LoVo (cell line): ENCODE data around the gene DENND1A.
"Not testable (repeated sequence)": the region's sequence is repeated elsewhere in the genome, so short reads cannot be mapped to it uniquely, and the experiment has no call there.

Experiments used
- DNase-seq: peaks from one replicate; pipeline ENCODE4 v3.0.0-alpha.2; 2016; ENCODE audit warnings: low spot score

DENND1A gene

DNA sequence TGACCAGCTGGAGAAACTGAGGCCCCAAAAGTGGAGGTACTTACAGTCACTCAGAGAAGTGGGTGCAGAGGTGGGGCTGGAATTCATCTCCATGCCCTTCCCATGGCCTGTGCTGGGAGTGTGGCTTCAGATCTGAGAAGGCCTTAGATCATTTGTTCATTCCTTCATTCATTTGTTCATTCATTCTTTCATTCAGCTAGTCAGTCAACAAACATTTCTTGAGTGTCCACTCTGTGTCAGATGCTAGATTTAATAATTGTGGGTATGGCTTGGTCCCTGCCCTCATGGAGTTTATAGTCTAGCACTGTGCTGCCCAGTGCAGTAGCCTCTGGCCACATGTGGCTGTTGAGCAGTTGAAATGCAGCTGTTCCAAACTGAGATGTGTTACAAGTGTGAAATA lies 593.0 kb downstream of the DENND1A start:
- no peak for DNase-seq

DNA sequence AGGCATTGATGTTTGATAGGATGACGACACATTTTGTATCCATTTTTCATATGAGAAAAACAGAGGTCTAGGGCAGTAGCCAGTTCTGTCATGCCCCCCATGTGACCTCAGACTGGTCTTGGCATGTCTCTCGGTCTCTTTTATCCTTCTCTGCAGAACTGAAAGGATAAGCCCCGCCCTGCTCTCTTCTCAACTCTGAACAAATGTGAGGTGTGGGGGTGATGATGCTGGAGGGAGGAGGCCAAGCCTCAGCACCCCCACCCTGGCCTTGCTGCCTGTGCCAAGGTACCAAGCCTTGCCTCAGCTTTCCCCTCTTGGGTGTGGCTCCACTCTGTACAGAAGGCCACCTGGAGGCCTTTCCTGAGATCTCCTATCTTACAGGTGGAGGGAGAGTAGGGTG lies 593.5 kb downstream of the DENND1A start:
- DNase-seq, result no peak

DNA sequence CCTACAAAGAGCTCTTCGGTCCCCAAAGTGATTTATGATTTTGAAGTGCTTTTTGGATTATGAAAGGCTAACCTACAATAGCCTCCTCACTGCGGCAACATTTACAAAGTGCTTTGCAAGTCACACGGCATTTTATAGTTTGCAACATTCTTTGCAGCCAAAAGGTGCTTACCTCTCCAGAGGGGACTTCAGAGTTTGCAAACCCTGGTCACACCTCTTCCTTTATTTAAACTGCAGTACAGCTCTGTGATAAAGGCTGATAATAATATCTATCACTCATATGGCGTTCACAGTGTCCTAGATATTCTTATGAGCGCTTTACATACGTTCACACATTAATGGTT lies 594.0 kb downstream of the DENND1A start:
- DNase-seq, result no peak

DNA sequence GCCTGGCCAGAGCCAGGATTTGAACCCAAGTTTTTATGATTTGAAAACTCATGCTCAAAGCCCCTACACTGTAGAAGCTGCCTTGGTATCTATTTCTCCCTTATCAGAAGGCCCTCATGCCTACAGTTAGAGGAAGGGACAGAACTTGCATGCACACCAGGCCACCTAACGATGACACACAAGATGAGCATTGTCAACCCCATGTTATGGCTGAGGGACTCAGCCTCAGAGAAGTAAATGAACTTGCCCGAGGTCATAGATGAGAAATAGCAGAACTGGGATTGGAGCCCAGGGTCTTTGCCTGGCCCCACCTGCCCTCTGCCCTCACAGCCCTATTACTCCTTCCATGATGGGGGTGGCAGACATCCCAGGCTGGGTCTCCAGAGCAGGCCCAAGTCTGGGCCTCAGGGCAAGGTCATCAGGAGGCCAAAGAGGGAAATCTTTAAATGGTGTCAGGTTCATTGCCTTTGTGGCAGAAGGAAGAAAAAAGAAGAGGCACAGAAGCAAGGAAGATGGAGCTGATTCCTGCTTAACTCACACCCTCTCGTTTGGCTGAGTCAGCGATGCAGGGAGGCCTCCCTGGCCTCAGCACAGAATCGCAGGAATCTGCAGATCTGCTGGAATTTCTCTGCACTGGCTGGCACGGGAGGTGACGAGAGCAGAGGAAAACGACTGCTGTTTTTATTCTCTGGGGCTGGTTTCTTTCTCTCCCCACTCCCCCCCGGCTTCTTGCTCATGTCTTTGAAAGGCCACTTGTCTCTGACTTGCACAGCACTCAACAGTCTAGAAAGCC lies 594.5 kb downstream of the DENND1A start:
- no peak for DNase-seq

DNA sequence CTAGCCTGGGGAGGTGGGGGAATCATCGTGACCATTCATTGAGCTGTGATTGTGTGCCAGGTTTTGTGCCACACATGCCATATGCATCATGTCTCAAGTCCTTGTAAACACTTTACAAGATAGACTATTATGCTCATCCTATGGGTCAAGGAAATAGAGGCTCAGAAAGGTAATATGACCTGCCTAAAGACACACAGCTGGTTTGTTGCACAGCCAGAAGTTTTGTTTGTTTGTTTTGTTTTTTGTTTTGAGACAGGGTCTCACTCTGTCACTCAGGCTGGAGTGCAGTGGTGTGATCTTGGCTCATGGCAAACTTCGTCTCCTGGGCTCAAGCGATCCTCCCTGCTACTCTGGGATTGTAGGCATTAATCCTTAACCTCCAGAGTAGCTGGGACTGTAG lies 595.3 kb downstream of the DENND1A start:
- DNase-seq, result no peak

DNA sequence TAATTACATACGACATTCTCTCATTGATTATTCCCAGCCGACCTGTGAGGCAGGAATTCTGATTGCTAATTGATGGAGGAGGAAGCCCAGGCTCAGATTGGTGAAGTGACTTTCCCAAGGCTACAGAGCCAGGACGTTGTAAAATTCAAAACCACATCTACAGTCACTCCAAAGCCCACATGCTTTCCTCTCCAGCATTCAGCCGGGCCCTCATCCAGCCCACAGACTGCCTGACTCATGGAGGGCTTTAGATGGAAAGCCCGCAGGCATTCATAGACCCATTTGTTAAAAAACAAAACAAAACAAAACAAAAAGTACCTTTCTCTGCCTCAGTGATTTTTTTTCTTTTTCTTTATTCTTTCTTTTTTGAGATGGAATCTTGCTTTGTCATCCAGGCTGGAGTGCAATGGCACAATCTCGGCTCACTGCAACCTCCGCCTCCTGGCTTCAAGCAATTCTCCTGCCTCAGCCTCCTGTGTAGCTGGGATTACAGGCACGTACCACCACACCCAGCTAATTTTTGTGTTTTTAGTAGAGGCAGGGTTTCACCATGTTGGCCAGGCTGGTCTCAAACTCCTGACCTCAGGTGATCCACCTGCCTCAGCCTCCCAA lies 596.8 kb downstream of the DENND1A start:
- not testable (repeated sequence) for DNase-seq

DNA sequence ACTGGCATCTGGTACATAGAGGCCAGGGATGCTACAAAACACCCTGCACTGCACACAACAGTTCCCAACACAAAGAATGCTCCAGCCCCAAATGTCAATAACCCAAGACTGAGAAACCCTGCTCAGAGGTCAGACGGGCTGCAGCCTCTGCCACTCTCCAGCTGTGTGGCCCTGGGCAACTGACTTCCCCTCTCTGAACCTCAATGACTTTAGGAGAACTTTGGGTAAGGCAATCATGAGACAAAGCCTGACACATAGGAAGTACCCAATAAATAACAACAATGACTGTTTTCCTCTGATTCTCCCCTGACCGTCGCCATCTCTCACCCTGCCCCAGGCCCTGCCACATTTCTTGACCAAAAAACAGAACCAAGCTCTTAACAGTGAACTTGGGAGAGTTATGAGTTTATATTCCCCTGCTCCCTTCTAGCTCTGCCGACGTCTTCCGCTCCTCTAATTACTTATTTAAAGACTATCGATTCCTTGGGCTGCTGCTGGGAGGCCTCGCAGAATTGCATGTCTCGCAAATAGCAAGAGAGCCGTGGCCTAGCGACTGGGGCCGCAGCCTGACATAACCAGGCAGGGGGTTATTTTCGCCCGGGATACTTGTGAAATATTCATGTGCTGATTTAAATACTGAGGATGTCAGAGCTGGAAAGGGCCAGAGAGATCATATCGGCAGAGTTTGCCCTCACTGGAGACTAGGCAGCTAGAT lies 598.4 kb downstream of the DENND1A start:
- DNase-seq, result no peak
